HG02885 (cell line): ENCODE measurements around the gene ARHGAP21.
A peak's percentile ranks its signal among the peaks of the same experiment; 100 is the strongest.

Experiments
- ATAC-seq: cut with Tn5 transposase; IDR thresholded peaks from one replicate; pipeline ENCODE4 v1.9.1; 2021; ENCODE audit warnings: mild to moderate bottlenecking; ENCODE audit not compliant: unreplicated experiment, poor library complexity

ARHGAP21 gene

DNA sequence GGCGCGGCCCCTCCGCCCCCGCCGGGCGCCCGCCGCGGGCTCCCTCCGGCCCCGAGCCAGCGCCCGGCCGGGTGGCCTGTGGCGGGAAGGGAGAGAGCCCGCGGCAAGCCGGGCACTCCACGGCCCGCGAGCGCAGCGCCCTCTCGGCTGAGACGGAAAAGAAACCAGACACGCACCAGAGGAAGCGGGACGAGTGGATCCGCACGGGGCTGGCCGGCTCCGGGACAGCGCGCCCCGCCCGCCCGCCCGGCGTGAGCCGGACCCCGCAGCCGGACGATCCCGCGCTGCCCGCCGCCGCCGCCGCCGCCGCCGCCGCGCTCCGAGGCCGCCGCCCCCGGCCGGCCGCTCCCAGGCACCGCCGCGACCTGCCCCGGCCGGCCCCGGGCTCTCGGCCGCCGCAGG, 300 bp downstream of the ARHGAP21 start:
- peak; percentile 25 for ATAC-seq

DNA sequence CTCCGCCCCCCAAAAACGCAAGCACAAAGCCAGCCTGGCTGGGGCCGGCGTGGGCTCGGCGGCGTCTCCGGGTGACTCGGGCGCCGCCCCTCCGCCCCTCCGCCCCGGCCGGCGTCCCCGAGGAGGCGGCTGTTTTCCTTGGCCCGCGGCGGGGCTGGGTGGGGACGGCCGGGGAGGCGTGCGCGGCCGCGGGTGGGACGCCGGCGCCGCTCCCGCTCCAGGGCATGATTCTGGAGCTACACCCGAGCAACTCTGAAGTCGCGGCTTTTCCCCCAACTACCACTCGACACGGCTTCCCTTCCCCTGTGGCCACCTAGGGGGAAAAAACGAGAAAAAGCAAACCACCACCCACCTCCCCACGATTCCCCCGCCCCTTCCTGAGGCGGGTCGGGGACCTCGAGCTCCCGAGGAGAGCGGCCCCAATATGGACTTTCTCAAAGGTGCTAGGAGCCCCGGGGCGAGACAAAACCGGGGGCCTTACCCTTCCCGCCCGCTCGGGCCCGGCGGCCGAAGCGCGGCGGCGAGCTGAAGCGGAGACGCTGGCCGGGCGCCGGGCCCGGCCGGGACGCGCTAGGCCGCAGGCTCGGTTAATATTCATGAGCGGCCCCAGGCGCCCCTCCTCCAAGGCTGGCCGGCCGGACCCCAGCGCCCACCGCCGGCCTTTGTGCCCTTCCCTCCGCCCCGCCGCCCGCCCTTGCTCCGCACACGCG, 856 bp downstream of the ARHGAP21 start:
- ATAC-seq = peak; percentile 30

DNA sequence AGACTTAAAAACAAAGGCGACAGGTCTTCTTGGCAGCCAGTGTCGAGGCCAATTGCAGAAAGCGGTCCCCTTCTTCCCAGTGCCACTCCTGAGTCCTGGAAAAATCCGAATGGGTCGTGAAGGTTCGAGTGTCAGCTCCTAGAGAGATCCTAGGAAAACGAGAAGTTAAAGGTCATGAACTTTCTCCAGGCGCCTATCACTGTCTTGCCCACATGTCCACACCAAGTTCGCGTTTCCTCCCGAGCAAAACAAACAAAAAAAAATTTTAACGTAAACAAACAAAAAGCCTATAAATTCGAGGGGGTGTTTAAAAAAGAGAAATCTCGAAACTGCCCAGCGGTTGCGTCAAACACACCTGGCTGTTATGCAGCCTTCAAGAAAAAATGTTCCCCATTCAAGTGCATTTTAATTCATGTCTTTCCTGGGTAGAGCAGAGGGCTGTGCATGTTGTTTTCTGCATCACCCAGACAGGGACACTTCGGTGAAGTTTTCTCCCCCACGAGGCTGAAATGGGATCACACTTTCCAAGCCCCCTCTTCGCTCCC, 1.5 kb downstream of the ARHGAP21 start:
- peak; percentile 0 for ATAC-seq

DNA sequence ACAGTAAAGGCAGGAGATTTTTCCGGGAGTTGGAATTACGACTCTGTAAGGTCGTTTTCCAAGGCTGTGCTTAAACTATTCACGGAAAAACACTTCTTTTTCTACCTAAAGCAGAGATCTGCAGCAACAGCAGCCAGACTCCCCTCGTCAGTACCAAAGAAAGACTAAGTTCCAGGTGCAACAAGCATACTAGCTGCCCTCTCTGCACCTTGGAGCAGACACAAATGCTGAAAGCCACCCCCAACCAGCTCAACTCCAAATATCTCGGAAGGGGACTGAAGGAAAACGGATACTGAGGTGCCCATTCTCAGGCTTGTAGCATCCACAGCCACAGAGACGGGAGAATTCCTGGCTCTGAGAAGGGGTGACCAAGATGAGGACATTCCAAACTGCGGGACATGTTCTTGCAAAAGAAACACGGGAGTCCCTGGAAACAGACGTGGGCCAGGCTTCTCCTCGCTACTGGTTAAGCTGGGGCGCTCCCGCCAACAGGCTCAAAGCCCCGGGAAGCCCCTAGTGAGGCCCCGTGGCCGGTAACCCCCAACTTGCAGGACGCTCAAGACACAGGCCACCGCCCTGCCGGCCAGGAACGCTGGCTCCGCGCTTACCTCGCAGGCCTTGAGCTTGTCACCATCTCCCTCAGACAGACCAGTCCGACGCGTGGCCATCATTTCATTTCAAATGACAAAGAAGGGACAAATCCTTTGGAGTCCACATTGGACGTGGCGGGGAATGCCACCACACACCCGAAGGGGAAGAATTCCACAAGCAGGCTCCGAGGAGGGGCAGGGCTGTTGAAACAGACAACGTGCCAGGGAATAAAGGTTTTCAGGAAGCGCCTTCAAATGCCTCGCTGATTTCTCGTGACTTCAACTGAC, 2.2 kb downstream of the ARHGAP21 start:
- no peak for ATAC-seq

DNA sequence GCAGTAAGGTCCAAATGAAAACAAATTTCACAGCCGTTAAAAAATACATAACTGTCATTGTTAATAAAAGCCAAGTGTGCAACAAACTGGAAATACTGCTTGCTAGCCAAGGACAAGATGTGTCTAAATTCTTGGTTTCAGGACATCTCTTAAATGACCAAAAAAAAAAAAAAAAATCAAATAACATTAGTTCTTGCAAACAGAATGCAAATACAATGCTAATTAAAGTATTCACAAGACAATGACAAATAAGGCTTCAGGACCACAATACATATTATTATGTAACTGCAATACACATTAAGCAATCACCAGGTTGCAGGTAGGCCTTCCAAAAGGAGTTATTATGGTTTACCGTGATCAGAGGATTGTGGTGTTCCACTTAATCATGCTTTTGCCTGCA, 3.6 kb downstream of the ARHGAP21 start:
- ATAC-seq = no peak

DNA sequence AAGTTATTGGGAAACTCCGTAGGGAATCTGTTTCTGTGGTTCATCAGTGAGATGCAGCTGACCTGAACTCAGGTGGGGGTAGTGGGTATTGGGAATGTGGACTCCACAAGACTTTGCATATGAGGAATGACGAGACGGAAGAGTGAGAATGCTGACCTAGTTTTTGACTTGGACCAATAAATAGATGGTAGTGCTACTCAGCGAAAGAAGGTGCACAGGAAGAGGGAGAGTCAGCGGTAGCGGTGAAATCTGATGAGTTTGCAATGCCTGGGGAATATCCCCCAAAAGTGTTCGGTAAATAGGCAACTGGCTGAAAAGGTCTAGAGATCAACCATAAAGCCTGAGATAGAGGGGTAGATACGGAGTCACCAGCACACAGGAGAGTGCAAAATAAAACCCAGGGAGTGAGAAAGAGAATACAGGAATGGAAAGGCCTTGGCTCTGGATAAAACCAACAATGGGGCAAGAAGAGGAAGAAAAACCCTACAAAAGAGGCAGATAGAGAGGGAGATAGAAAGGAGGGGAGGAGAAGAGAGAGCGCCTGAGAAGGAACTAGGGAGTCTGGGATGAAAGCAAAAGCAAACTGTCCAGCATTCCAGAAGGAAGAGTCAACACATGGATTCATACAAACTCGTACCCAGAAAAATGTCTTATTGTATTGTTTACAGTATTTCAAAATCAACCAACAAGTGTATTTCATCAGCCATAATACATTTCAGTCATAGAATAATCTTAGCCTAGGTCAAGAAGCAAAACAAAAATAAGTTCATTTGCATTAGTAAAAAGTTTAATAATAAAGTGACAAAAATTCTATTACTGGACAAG, 5.4 kb downstream of the ARHGAP21 start:
- ATAC-seq = no peak

DNA sequence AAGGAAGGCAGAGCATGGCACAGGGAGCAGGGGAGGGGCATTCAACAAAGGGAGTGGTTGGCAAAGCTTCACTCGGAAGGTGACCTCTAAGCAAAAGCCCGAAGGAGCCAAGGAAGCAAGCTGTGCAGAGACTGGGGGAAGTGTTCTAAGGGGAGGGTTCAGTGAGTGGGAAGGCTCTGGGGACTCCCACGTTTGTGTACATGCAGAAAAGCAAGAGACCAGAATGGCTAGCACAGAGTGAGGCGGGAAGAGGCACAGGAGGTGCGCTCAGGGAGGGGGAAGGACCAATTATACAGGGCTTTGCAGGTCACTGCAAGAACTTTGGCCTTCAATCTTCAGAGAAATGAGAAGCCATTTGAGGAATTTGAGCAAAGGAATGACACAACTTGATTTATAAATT, 7.4 kb downstream of the ARHGAP21 start:
- ATAC-seq = no peak

DNA sequence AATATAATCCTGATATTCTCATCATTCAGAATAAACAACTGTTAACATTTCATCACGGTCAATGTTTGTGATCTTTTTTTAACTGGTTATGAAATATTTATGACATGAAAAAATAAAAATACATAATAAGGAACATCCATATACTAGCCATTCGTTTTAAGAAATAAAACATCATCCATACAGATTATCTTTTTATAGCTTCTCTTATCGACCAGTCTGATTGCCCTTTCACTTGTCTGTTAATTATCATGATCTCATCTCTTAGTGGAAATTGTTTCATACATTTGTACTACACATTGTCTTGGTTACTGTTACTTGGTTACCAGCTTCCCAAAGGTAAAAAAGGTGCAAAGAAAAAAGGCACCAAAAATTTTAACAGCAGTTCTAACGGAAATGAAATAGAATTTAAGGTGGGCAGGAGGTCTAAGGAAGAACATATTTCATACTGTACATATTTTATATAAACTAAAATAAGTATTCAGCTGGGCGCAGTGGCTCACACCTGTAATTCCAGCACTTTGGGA, 8.4 kb downstream of the ARHGAP21 start:
- no peak for ATAC-seq

DNA sequence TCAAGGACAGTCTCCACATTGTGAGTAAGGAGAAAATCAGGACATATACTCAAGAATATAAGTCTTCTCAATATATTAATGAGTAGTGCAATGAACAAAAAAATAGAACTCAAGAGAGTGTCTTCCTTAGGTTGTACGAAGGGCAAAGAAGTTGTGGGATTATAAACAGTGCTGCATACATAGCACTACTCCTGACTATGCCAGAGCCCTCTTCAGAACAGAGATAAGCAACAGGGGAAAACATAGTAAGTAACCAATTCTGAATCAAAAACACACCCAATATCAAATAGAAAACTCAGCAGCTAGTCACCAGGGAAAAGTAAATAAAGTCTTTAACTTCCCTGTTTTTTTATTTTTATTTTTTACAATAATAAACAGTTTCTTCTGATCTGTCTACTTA, 10.6 kb downstream of the ARHGAP21 start:
- ATAC-seq = no peak

DNA sequence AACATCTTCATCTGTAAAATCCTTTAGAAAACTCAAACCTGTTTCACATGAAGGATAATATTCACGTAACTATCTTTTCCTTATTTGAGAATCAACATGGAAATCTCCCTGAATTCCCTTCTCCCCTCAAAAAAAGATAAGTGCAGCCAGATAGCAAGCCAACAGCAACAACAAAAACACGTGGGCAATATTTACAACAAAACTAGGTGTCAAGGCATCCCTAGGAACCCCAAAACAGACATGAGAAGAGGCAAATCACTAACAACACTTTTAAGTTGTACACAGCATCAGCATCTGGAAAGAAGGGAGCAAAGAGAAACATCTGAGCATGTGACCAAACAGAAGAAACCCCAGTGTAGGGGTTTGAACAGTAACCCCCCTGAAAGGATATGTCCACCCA, 12.2 kb downstream of the ARHGAP21 start:
- no peak for ATAC-seq

DNA sequence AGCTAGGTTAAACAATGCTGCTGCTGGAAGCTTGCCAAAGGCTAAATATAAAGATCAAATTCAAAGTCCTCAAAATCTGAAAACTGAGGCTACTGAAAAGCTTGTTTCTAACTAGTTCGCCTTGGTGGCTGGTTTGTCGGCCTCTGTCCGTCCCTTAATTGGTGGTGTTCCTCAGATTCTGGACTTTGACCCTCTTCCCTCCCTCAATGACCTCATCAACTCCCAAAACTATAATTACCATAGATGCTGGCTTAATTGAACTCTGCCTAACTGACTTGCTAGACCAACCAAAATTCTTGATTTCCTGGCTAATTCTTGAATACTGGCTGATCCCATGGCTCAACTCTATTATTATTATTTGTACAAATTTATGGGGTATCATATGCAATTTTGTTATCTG, 15.6 kb downstream of the ARHGAP21 start:
- no peak for ATAC-seq

DNA sequence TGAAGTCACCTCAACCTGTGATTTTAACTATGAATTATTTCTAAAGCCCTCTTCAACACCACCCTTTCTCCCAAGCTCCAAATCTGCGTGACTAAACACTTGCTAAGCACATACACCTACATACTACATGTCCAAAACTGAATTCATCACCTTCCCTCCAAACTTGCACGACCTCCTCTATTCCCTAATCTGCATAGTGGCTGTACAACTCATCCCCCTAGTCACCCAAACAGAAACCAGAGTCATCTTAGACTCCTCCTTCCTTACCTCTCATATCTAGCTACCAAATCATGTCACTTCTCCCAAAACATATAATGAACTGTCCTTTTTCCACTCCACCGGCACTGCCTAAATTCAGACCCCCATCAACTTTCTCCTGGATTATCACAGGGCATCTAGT, 16.2 kb downstream of the ARHGAP21 start:
- ATAC-seq = peak; percentile 58

DNA sequence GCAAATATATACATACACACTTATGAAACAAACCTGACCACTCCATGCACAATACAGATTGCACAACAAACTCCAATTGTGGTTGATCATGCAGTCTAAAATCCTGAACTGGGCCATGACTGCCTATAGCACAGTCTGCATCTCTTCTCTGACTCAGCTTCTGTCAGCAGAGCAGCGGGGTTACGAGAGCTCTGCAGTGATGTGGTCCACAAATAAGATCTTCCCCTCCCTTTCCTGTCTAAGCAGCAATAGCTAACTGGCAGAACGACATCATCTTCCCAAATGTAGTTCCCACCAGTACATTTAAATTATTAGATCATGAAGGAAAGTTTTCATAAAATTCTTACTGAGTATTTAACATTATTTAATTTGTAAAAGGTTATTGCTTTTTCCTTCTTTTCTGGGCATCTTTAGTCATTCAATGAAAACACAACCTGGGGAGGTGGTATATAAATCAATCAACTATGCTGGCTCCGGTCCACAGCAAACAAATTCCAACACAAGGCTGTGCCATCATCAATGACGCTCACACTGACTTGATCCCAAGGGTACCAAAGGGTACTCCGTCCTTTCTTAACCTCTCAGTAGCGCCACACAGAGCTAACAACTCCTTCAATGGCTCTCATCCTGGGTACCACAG, 17.1 kb downstream of the ARHGAP21 start:
- ATAC-seq = no peak

DNA sequence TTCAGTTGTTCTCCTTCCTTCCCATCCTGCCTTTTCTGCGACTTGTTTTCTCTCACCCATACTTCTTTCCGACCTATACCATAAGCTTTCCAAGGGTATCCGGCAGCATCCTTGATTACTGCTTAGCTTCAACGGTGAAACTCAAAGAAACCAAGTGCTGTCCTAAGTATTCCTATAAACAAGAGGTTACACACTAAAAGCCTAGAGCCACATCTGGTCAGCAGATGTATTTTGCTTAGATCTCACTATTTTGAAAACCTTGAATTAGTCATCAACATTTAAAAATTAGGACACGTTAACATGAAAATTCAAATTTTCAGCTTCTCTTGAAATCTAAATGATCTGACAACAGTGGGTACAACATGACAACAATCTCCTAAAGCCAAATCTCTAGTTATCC, 20.0 kb downstream of the ARHGAP21 start:
- ATAC-seq = no peak

DNA sequence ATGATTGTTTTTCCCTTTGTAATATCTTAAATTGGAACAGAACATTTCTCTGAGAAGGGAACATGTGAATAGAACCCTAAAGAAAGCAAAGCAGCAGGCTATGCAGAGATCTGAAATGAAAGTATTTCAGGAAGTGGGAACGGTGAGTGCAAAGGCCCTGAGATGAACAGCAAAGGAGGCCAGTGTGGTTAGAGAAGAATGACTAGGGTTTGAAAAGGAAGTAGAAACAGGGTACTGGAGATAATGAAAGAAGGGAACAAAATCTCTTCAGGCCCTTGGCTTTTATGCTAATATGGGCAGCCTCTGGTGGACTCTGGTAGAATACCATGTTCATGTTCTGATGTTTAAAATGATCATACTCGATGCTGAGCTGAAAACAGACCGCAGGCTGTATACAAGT, 22.2 kb downstream of the ARHGAP21 start:
- ATAC-seq = peak; percentile 88

DNA sequence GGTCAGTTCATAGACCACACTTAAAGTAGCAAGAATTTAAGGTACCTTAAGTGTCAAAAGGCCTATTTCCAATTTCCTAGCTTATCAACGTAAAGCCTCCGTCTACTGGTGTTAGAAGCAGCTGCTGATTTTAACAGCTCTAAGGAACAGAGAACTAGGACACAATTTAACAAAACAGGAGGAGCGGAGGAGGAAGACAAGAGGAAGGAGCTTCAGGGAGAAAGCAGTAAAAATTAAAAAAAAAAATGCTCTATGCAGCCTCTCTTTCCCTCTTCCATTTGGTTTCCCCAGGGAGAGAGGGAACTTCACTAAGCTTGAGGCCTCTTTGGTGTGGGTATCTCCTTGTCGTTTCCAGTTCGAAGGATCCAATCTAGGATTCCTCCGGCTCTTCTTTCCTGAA, 22.7 kb downstream of the ARHGAP21 start:
- ATAC-seq = no peak

DNA sequence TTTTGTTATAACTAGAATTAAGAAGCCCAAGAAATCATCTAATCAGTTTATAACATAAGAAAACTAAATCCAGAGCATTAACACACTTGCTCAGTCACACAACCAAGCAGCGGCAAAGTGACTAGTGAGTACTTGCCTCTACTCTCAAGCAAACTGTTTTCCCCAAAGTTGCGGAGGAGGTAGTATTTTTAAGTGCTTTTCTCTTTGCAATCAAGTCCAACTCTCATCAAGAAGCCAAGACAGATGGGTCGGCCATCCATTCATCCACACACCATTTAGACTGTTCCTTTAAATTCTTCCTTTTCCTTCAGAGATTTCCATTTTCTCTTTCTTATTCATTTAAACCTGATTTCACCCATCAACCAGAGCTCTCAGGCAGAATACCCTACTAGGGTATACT, 25.4 kb downstream of the ARHGAP21 start:
- ATAC-seq = no peak

DNA sequence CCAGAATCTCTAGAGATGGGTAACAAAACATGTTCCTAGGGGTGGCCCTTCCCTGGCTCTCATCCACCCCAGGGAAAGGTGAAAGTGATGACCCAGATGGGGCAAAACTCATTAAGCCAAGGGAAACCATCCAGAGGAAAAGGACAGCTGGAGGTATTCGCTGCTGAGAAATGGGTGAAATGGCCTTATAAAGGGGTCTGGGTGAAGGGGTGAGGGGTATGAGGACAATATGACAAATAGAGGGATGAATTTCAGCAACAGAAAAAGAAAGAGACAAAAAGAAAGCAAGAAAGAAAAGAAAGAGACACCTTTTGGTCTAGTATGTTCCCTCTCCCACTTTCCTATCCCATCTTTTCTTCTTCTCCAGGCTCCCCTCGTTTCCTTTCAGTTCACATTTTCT, 26.6 kb downstream of the ARHGAP21 start:
- ATAC-seq = no peak

DNA sequence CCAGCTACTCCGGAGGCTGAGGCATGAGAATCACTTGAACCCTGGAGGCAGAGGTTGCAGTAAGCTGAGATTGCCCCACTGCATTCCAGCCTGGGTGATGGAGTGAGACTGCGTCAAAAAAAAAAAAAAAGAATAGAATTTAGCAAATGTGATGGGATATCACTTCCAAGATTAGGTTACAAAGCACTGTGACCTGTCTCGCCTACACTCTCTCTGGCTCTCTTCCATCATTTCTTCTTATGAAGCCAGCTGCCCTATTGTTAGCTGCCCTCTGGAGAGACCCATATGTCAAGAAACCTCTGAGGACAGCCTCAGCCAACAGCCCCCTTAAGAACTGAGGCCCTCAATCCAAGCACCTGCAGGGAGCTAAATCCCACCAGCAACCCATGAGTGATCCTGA, 28.2 kb downstream of the ARHGAP21 start:
- no peak for ATAC-seq

DNA sequence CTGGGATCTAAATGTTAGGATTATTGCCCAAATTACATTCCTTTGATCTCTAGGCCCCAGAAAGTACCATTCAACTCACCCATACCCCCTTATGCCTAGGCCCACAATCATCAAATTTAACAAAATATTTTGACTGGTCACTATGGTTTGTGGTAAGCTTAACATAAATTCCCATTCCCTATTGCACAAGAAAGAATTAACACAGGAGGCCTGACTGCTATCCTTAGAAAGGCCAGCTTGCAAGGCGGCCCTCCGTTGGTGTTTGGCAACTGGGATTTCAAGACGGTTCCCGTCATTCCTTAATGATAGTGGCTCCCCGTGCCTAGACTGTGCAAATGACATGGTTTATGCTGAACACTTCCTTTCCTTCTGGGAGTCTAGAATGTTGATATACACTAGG, 29.6 kb downstream of the ARHGAP21 start:
- ATAC-seq = no peak
